ENCODE measurements around the gene RD3L.
"Not testable (repeated sequence)": the region's sequence is repeated elsewhere in the genome, so short reads cannot be mapped to it uniquely, and the experiment has no call there.

Gene RD3L

DNA sequence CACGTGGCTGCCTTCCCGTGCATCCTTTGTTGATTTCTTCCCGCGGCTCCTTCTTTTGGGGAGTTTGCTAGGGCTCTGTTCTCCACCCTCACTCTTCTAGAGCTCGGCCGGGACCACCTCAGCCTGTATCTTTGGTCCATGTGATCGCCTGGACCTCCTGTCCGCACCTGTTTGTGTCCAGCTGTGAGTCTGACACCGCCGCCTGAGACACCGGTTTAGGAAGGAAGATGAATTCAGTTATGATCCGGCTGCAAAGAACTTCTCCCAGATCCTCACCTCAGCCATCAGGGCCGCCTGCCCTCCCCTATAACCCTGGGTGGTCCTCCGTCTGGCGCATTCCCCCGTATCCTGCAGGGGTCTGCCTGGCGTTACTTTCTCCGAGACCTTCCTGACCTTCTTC is 14.8 kb downstream of the RD3L start:
- DNase-seq: no peak

DNA sequence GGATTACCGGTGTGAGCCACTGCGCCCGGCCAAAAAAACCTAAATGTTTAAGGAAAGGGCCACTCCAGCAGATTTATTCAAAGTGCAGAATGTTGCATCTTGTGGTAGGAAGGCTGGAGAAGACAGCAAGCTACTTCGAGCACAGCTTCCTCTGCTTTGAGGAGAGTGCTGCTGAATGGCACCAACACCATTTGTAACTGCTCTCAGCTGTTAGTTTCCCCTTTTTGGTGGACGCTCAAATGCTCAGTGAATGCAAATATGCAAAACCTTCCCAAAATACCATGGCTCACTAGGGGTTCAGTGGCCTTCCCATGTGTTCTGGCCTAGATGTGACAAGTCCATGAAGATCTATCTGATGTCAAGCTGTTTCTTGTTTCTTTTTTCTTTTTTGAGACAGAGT is 17.0 kb downstream of the RD3L start:
- DNase-seq: peak in 2 of 3 donors; percentile 17 to 23

DNA sequence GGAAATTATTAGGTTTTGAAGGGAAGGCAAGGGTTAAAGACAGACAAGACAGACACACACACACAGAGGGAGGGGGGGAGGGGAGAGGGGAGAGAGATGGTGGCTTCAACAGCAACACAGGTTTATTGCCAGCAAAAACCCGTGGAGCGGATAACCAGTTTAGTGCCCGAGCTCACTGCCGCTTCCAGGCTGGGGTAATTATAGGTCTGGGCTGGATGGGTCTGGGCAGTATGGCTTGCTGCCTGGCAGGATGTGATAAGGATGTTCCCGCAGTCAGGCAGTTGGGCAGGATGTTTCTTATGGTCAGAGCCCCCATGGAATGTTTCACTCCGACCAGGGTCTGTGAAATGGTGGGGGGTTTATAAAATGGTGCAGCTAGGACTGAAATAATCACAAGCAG is 18.5 kb downstream of the RD3L start:
- no peak for DNase-seq

DNA sequence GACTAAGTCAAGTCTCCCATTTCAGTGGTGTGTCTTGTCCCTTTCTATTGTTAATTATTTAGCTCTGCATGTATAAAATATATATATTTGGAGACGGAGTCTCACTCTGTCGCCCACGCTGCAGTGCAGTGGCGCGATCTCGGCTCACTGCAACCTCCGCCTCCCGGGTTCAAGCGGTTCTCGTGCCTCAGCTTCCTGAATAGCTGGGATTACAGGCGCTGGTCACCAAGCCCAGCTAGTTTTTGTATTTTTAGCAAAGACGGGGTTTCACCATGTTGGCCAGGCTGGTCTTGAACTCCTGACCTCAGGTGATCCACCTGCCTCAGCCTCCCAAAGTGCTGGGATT is 20.5 kb downstream of the RD3L start:
- DNase-seq: not testable (repeated sequence)

DNA sequence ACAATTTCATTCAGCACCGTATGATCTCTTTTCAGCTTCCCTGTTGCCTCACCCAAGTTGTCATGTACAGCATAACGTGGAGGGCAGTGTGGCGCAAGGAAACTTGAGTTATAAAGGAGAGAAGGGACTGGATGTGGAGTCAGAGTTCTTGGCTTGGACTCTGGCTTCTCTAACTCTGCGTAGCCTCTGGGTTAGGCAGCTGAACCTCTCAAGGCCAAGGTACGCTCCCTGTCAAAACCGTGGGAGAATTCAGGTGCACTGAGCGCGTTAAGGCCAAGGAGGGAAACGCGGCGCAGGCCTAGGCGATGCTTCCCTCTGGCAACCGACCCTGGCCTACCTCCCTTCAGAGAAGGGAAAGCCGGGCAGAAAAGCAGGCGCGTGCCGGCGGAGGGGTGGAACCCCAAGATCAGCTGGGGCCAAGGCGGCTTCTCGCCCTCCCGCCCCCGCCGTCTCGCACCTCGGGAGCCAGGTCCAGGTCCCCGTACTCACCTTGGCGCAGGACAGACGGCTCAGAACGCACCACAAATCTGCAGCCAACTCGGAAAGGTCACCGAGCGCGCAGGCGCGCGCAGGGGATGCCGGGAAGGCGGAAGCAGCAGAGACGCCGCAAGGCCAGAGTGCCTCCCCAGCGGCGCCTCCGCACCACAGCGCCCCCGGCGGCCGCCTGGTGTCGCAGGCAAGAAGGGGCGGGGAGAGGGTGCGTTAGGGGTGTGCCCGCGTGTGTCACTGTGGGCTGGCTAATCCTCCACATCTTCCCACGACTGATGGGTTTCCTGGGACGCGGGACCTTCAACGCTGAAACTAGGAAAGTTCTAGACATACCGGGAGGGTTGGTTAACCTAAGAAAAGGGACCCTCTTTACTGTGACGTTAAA is 21.1 kb downstream of the RD3L start:
- DNase-seq: peak; percentile 93 to 98 (median 96)

DNA sequence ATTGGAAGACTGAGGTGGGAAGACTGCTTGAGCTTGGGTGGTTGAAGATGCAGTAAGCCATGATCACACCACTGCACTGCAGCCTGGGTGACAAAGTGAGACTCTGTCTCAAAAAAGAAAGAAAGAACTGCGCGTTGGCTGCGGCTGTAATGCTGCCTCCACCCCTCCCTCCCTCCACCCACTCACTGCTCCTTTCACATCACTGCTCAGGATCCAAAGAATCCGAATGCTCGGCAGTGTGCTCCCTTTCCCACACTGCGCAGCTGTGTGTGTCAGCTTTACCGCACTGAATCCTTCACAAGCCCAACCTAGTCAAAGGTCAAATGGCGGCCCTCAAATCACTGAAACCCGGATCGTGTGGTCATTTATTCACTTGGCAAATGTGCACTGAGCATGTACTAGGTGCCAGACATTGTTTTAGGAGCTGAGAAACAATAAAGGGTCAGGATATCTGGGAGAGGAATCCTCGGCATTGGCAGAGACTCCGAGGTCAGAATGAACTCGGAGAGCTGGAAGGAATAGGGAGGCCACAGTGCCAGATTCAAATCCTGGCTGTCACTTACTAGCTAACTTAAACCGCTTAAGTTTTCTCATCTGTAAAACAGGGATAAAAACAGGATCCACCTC is 25.6 kb downstream of the RD3L start:
- DNase-seq: no peak

DNA sequence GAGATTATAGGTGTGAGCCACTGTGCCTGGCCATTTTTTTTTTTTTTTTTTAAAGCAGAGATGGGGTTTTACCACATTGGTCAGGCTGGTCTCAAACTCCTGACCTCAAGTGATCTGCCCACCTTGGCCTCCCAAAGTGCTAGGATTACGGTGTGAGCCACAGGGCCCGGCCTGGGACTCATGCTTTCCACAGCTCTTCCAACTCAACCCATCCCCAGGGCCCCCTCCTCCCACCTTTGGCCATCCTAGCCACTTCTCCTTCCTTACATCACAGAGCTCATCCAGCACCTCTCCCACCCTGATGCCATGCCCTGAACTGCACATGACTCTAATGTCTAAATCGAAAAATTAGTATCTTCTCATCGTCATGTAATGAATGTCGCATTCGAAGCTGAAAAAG is 26.7 kb downstream of the RD3L start:
- DNase-seq: no peak

DNA sequence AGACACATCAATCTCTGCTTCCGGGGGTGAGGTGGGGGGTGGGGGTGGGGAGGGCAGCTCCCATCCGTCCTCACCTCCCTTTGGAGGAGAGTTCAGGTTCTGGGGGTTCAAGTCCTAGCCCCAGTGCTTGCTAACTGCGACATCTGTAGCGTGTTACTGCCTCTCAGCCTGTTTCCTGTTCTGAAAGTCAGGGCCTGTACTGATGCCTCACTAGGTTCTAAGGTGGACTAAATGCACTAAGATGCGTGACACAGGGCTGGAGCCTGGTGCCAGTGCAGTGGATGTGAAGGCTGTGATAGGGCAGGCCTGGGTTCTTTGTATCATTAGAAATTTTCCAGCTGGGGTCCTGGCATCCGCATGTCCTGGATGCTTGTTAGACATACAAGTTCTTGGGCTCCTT is 31.3 kb downstream of the RD3L start:
- no peak for DNase-seq

DNA sequence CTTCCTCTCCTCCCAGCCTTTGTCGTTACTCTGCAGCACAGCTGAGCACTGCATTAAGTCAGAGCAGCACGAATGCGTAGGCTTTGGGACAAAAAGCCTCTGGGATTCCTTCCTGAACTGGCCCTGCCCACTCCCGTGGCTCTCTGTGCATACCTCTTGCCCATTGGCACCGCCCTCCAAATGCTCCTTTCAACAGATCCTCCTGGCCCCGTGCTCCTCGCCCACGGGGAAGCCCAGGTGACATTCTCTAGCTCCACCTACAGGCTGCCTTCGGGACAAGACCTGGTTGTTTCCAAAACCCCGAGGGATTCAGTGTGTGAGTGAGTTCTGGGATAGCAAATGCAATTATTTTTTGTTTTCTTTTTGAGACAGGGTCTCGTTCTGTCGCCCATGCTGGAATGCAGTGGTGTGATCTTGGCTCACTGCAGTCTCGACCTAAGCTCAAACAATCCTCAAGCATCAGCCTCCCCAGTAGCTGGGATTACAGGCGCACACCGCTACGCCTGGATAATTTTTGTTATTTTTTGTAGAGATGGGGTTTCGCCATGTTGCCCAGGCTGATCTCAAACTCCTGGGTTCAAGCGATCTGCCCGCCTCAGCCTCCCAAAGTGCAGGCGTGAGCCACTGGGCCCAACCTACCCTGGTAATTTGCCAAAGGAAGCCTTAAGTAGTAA is 31.9 kb downstream of the RD3L start:
- peak; percentile 71 to 84 (median 74) for DNase-seq

DNA sequence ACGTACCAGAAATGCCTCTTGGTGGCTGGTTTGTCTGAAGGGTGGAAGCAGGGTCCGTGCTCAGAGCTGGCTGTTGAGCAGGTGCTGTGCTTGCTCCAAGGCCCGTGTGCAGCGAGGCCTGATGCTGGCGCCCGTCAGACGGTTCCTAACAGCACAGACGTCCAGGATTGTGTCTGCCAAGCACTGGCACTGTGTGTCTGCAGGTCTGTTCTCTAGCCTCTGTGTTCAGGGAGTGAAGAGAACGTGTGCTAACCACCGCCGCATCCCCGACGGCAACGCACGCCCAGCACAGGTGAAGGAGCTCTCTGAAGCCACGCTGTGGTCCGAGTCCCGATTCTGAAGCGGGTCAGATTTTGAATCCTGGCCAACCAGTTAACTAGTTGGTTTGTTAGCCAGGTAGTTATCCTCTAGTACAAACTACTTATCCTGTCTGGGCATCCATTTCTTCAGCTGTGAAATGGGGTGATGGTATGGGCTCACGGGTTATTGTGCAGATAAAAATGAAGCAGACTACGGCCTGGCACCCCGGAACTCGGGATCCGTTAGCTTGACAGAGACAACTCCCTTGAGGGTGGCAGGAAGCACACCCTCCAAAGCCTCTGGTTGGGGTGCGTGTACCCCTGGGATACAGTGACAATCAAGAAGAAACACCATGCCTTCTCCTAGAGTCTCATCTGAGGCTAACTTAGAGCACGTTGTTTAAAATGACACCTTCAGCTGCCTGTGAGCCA is 32.6 kb downstream of the RD3L start:
- no peak for DNase-seq

DNA sequence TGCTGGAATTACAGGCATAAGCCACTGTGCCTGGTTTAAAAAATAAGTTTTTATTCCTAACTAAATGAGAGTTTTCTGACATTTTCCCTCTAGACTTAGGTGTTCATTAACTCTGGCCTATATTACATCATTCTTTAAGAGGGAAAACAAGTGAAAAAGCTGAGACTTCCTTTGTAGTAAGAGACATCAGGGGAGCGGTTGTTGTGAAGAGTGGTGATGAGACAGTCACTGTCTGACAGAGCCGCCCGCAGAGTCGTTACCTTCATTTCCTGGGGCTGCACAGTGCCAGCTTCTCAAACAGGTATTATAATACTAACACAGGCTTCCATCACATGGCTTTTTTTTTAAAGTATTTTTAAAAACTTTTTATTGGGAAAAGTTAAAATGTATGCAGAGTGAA is 33.7 kb downstream of the RD3L start:
- no peak for DNase-seq

DNA sequence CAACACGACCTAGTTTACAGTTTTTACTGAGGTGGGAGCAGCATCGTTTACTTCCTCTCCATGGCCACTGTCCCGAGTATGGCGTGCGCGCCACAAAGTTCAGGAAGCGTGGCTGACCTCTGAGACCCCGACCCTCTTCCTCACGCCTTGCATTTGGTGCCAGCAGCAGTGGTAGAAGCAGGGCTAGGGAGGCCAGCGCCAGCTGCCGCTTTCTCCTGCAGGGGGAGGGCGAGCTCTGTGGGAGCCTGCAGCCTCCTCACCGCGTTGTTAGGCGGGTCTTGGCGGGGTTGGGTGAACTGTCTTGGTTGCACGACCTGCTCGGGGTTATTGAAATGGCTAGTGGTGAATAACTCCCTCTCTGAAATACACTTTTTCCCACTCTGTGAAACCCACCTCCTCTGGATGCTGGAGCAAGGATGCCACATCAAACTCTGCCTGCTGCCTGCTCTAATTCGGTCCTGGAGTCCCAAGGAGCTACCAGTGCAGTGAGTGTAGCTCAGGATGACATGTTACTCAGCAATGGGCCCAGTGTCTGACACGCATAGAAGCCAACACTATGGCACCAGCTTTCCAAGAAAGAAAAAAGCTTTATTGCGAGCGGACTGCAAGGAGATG is 36.4 kb downstream of the RD3L start:
- DNase-seq: peak in 1 of 3 donors; percentile 31

DNA sequence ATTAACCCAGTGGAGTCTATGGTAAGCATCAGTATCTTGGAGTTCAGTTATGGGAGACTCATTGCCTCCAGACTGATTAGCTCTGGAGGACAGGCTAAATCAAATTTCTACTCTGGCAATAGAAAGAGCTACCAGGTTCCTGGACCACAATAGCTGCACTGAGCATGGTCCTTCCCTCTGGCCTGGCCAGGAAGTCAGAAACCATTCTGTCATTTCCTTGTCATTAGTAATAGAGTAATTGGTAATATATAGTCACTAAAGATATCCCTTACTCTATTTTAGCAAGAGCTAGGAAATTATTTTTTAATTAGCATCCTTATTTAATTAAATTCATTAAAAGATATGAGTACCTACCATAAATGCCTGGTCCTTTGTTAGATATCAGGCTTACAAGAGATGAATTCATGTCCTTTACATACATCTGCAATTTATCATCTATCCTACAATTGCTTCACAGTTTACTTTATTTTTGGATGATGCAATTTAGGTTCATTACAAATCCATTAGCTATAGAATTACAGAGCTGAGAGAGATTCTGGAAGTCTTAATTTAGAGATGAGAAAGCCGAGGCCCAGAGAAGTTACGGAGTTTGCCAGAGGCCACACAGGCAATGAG is 37.7 kb downstream of the RD3L start:
- no peak for DNase-seq

DNA sequence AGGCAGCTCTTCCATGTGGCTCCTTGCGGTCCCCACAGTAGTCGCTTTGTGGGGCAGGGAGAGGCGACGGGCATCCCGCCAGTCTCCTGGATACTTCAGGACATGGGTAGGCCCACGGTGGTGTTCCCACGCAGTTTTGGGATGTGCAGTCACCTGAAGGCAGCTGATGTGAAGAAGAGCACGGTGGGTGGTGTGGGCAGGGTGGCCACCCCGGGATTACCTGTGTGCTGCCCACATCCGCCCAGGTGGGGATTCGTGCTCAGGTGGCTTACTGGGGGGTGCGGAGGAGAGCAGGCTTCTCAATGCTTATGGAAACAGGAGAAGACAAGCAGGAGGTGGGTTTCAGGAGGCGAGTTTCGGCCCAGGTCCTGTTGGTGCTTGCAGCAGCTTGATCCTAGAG is 42.5 kb downstream of the RD3L start:
- no peak for DNase-seq

DNA sequence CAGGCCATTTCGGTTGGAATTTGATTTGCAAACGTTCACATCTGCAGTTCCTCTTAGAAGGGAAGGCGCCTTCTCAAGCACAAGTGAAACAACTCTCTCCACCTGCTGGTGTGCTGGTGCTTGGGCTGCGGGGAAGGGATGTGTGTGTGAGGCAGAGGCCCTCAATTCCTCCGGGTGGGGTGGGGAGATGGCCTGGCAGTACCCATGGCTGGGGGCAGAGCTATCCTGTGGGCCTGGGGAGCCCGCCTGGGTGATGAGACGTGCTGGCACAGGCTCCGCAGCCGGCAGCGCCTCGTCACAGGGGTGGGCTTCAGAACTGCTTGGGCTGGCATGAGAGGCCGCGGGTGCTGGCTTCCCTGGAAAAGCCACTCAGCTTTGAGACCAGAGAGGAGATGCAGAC is 43.0 kb downstream of the RD3L start:
- DNase-seq: no peak

DNA sequence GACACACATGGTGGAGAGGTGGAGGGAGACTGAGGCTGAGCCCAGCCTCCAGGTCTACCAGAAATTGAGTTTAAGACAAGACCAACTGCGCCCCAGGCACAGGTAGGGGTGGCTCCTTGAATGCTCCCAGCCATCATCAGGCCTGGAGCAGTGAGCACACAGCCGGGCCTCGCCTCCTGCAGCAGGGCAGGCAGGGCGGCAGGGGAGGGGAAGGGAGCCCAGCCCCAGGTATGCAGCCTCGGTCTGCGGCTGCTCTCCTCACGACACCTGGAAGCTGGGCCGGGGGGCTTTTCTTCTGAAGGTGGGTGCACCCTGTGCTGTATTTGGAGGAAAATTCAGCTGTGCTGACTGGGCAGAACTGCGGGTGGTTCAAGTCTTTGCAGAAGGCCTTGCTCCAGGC is 43.6 kb downstream of the RD3L start:
- no peak for DNase-seq

DNA sequence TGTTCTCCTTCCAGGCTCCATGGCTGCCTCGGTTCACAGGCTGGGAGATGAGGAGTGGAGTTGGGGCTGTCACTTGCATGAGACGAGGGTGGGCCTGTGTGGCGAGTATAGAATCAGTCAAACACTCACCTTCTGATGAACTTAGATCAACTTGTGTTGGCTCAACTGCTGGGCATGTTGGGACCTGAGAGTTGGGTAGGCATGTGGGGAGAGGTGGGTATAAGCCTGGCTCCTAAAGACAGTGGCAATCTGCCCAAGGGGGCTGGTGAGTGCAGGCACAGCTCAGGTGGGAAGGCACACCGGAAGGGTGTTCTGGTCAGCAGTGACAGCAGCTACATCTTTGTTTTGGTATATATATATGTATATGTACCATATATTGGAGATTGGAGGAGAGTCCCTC is 44.1 kb downstream of the RD3L start:
- no peak for DNase-seq

DNA sequence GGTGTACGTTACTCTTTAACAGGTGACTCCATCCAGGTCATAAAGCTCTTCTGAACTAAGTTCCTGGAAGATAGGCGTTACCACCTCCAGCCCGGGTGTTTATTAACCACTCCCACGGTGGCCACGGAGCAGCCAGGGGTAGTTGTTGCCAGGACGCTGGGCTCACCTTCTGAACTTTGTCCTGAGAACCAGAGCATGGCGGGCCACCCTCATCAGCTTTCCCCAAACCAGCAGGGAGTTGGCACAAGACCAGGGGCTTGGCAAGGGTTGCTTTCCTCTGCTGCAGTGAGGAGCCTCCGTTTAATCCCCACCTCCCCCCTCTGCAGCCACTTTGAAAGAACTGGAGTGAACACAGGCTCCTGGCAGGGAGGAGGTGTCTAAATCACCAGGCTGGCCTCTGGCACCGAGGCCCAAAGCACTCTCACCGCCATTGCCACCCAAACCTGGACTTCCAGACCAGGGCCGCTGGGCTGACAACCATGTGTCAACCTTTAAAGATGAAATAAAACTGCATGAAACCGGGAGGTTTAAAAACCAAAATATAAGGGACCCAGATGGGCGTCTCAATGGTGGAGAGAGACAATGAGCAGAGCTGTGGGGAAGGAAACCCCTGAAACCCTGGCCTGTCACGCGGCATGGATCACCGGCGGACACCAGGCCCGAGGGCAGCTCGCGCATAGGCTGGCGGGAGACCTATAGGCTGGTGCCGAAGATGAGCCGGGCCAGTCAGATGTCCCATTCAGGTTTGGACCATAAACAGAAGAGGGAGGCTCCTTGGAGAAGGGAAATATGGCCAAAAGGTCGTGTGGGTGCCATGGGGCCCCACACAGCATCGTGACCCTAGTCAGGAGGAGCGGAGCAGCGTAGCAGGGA is 45.0 kb downstream of the RD3L start:
- DNase-seq: no peak

DNA sequence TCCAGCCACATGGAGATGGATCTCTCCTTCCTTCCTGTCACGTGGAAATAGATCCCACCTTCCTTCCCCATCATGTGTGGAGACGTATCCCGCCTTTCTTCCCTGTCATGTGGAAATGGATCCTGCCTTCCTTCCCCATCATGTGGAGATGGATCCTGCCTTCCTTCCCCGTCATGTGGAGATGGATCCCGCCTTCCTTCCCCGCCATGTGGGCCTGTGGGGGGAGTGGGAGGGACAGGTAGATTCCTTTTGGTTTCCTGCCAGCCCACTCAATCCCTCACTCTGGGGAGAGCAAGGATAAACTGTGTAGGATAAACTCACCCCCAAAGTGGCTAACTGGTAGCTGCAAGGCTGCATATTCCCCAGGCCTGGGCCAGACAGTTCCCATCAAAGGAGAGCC is 45.8 kb downstream of the RD3L start:
- no peak for DNase-seq

DNA sequence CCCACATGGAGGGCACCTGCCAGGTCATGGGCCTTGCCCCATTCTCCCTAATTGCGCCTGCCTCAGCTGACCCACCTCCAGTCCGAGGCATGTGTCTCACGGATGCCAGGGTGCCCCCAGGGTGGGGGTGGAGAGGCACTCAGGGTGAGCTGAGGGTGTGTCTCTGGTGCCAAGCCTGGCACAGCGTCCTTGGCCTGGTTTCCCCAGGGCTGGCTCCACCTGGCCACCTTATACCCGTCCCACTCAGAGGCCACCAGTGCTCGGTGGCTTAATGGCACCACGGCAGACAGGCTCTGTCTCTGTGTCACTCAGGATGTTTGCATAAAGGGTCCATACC is 47.6 kb downstream of the RD3L start:
- no peak for DNase-seq

DNA sequence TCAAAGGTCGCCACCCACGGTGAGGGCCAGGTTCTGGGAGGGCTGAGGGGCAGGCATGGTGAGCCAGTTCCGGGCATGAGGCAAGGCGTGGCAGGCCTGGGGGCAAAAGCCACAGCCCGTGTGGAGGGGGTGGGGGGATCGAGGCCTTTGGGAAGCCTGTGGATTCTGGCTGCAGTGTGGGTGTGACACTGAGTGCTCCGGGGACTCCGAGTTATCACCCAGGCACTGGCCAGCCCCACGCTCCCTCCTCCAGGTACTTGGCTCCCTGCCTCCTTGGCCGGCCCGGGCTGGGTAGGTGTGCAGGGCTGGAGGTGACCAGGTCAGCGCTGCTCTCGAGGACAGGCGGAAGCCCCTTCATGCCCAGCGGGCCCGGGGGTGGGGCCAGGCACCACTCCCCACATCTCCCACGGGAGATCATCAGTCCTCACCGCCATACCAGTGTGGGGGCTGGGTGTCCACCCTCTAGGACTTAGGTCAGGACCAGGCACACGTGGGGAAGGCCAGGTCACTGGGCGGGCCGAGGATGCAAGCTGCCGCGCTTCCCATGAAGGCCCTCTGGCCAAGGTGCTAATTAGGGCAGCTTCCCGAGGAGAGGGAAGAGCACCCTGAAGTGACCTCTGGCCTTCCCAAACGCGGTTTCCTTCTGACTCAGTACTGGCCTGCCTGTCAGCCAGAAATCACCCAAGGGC is 48.2 kb downstream of the RD3L start:
- DNase-seq: peak in 1 of 3 donors; percentile 21
